ENCODE measurements around the gene NRG2.

Gene NRG2

GRCh38 chr5:139946440-139946839, 96.7 kb downstream of the NRG2 start:
- DNase-seq (ENCODE audit: low read depth in 2 of 2), result no peak

- no peak for DNase-seq (ENCODE audit: low read depth in 2 of 2)
Measured at GRCh38 chr5:139946006-139946405, 97.1 kb downstream of the NRG2 start.

GRCh38 chr5:139942243-139942642, 100.9 kb downstream of the NRG2 start:
- no peak for DNase-seq (ENCODE audit: low read depth in 2 of 2)

DNA sequence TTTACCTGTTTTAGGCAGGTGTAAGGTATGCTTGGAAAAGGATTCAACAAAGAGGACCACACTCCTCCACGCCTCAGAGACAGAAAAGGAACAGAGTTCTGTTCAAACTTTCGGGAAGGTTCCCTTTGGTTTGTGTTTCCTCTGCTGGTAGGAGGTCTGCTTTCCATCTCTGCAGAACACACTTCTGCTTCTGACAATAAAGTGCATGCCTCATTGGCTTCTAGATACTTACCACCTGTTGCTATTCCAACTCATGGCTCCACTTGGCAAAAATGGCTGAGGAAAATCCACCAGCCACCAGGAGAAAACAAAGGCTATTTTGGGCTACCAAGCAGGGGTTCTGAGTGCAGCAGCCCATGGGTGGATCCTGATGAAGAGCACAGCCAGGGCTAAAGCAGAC, 112.7 kb downstream of the NRG2 start:
- no peak for DNase-seq (ENCODE audit: low read depth in 2 of 2)

GRCh38 chr5:139926797-139927503, 116.1 kb downstream of the NRG2 start:
- no peak for DNase-seq (ENCODE audit: low read depth in 2 of 2)

DNA sequence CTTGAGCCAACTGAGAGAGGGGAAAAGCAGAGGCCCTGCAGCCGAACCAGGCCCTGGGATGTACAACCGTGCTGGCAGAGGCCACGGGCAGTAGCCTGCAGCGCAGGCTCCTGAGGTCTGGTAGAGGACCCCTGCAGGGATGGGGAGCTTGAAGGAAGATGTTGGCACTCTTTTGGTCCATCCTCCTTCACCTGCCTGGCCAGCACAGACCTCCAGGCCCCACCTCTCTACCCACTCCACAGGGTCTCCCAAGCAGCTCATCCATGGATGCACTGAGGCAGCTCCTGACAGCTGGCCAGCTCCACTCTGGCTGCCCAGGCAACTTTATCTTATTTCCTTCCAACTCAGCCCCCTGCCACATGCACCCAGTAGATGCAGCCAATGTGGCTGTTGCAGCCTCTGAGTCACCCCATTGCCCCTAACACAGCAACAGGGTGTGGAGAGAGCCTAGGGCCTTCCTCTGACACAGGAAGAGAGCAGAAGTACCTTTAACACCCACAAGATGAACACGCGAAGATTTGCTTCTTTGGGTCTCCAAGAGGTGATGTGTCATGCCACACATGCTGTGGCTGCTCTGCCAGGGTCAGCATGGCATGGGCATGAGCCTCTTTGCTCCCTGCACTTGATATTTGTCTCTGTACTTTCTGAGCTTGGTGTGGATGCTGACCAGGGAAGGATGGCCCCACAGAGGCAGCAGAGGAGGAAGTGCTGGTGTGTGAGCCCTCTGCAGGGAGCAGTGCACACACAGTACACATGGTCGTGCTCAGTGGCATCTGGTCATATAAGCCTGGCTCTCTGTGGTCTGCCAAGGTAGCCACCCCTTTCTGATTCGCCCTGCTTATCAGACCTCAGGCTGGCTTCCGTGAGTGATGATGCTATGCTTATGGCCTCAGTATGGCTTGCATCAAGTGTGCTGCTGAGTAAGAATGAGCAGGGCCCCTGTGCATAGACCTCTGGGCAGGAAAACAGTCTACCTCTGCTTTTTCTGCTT, 117.2 kb downstream of the NRG2 start:
- DNase-seq (ENCODE audit: low read depth in 2 of 2), result no peak

DNA sequence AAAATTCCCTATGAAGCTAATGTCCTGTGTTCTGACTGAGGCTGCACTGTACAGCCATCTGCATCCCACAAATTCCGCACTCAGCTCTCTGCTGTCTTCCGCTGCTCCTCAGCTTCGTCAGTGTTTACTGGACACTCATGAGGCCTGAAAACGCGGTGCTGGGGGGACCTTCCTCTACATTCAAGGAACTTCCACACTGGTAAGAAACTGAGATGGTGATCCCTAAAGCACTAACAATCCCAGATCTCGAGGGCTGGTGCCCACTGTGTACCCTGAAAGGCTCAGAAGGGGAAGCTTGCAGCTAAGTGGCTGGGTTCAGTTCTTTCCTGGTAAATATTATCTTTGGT, 117.9 kb downstream of the NRG2 start:
- no peak for DNase-seq (ENCODE audit: low read depth in 2 of 2)

- DNase-seq (ENCODE audit: low read depth in 2 of 2), result no peak
Measured at GRCh38 chr5:139924294-139925215, 118.5 kb downstream of the NRG2 start.

GRCh38 chr5:139919308-139919707, 123.8 kb downstream of the NRG2 start:
- DNase-seq (ENCODE audit: low read depth in 2 of 2), result no peak

DNA sequence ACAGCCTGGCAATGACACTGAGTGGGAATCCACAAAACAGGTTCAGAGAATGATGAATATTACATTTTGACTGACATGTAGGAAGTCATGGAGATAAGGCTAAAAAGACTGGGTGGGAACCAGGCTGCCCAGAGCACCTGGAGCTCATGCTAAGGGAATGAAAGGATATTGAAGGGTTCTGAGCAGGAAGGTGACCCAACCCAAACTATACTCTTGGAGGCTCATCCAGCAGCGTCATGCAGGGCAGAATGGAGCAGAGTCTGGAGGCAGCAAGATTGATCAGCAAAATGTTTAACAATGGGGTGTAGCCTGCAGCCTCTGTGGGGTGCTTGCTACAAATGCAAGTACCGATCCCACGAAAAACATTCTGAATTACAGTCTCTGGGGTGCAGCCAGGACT, 127.3 kb downstream of the NRG2 start:
- no peak for DNase-seq (ENCODE audit: low read depth in 2 of 2)

DNA sequence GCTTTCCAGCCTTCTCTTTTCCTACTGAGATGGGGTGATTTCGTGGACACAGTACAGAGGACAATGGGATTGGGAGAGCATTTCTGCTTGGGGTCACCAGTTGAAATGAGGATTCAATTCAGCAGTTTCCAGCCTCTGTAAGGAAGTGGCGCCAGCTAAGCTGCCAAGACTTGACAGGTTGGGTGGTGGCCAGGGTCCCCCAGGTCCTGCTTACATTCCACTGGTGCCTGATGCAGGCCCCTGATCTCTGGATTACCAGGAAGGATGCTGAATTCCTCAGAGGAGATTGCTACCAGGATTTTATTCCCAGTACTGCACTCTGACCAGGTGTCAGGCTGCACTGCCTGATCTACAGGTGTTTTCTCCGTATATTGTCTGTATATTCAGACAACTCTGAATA, 127.8 kb downstream of the NRG2 start:
- no peak for DNase-seq (ENCODE audit: low read depth in 2 of 2)

DNA sequence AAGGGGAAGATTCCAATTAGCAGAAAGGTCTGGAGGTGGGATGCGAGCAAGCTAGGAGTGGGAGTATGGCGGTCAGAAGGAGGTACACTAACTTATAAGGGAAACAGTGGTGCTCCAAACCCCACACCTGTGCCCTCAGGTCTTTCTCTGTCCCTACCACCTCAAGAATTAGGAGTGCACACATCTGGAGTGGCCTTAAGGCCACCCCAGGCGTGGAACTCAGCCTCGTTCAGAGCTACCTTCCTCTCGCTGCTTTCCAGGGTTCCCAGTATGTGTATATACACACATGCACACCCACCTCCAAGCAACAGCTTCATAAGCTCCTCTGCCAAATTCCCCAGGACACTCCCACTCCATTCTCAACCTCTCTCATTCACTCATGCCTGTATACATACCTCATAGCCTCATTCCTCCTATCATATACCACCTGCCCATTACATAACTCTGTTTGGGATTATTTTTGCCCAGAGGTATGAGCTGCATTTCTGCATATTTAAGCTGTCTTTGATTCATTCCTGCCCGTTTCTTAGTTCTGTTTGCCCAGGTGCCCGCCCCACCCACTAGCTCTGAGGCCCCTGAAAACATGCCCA, 128.8 kb downstream of the NRG2 start:
- DNase-seq (ENCODE audit: low read depth in 2 of 2), result no peak

DNA sequence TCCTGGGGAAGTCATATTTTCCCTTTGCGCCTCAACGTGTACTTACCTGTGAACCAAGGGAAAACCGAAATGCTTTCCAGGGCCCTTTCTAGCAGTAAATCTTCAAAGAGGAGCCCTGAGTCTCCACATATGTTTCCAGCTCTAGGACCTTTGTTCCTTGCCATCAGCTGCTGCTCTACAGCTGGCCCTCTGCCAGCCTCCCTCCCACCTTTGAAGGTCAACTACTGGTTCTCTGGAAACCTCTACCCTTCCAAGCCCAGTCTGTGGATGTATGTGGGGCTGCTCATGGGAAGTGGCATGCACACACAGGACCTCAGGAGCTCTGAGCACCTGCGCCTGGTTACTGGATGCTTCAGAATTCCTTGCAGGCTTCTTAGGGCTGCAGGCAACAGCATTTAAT, 130.3 kb downstream of the NRG2 start:
- DNase-seq (ENCODE audit: low read depth in 2 of 2), result no peak

DNA sequence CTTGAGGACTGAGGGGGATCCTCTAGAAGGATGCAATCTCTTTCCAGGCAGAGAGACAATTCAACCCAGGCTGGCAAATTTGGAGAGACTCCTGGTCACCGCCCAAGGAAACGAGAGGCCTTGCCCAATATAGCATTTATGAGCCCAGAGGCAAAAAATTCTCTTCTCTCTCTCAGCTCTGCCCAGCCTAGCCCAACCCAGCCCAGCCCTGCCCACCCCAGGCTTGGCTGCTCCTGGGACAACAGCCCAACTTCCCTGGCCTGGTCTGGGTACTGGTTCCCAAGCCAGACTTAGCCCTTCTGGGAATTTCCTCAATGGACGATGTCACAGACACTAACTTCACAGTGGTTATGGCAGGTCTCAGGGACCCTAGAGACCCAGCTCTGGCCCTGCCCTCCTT, 130.9 kb downstream of the NRG2 start:
- no peak for DNase-seq (ENCODE audit: low read depth in 2 of 2)

- DNase-seq (ENCODE audit: low read depth in 2 of 2), result no peak
Measured at GRCh38 chr5:139911425-139912120, 131.5 kb downstream of the NRG2 start.

DNA sequence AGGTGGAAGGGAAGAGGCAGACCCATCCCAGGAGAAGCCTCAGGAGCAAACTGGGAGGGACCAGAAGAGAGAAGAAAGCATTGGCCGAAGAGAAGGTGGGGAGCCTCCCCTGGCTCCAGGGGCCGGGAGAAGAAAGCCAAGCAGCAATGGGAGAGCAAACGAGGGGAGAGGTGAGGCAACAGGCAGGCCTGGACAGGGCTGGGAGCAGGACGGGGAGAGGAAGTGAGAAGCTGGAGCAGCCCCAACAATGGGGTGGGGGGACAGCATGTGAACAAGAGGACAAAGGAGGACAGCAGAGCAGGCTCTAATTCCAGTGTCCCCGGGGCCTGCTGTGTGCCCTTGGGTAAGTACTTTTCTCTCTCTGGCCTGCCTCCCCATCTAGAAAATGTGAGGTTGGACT, 132.2 kb downstream of the NRG2 start:
- no peak for DNase-seq (ENCODE audit: low read depth in 2 of 2)

DNA sequence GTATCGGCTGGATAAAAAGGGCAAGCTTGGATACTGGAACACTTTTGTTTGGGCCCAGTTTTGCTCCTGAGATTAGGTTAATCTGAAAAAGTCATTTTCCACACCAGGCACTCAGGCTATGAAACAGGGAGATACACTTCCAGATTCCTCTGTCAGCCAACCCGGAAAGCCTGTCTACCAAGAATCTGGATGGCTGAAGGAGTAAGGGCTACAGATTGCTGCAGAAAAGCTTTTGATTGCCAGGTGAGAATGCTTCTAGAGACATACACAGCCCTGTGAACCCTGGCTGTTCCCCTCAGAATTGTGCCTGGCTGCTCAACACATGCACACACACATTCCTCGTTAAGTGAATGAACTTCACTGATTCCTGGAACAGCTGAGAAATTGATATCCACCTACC, 133.1 kb downstream of the NRG2 start:
- no peak for DNase-seq (ENCODE audit: low read depth in 2 of 2)

DNA sequence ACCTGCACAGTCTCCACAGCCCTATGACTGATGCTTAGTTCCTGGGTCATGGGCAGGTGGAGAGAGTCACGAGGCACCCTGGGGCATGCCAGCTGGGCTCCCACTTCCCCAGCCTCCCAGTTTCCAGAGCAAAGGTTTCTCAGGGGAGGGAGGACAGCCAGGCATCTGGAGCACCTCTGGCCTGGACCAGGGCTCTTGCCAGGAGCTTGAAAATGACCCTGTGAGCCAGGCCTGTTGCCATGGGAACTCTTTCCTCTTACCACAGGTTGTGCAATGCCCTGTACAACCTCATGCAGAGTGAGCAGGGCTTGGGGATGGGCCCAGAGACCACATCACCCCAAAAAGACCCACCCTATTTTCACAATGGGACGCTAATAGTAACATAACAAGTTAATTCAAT, 134.3 kb downstream of the NRG2 start:
- no peak for DNase-seq (ENCODE audit: low read depth in 2 of 2)

GRCh38 chr5:139906661-139907060, 136.4 kb downstream of the NRG2 start:
- DNase-seq (ENCODE audit: low read depth in 2 of 2), result no peak

GRCh38 chr5:139904816-139905661, 138.1 kb downstream of the NRG2 start:
- DNase-seq (ENCODE audit: low read depth in 2 of 2), result no peak
